GM19328 (cell line): ENCODE results near the gene CILP2.

Source experiments
- ATAC-seq: cut with Tn5 transposase; IDR thresholded peaks from one replicate; pipeline ENCODE4 v1.9.1; 2021; ENCODE audit warnings: mild to moderate bottlenecking, moderate library complexity; ENCODE audit not compliant: unreplicated experiment

The CILP2 gene

DNA sequence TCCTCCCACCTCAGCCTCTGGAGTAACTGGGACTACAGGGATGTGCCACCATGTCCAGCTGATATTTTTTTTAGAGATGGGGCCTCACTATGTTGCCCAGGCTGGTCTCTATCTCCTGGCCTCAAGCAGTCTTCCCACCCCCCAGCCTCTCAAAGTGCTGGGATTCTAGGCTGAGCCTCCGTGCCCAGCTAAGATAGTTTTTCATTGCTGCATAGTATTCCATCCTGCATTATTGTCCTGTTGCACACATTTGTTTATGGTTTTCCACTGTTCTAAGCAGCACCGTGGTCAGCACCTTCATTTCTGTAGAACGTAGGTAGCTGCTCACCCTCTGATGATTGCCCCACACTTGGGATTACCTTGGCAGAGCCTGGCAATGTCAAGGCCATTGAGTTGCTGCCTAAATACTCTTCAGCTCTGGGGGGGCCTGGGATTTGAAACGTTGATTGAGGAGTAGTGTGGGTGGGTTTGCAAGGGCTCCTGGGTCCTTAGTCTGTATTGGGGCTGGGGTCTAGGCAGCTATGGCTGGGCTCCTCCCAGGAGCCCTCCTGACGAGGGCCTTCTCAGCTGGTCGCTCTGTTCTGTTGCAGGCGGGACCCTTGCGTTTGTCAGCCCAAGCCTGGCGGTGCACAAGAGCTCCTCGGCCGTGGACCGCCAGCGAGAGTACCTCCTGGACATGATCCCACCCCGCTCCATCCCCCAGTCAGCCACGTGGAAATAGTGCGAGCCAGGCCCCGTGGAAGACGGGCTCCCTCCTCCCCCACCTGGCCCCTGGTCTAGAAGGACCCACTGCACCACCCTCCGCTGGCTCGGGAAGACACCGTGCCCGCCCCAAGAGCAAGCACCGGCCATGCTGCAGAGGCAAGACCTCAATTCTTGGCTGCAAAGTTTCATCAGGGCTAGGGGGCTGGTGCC lies 33.1 kb upstream of the CILP2 start:
- ATAC-seq: no peak

DNA sequence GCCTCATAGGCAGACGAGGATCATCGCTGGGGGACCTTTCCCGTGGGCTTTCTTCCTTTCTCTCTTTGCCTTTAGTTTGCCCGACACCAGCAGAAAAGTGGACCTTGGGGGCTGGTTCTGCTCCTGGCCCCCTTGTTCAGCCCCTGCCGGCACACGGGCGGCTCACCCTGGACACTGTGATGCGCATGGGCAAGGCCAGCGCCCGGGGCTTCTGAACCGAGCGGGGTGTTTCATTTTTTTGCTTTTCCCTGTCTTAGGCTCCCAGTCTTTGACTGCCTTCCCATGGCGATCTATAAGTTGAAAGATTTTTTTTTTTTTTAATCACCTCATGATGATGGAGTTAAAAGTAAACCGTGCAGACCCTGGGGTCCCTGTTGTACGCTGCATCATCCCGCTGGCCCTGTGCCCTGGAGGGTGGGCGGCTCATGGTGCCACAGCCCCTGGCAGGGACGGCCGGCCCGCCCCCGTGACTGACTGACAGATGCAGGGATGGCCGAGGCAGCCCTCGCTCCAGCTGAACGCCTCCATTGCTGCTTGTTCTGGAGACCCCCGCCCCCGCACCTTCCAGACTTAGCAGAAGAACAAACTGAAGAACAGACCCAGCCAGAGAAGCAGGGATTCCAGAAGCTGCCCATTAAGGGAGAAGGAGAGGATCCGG lies 32.3 kb upstream of the CILP2 start:
- no peak for ATAC-seq

DNA sequence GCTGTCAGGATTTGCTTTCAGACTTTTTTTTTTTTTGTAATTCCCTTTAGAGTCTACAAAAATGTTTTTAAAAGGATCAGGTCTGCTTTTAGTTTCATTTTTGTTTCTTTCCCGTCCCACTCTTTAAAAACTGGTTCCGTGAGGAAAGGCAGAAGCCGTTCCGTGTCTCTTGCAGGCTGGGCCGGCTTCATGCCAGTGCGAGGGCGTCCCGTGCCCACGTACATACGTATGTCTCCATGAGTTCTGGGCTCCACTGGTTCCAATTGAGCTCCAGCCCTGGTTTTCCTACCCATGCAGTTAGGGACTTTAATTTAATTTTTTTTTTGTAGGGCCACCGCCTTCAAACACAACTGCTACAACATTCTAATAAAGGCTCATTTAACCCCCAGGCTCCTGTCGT lies 31.5 kb upstream of the CILP2 start:
- no peak for ATAC-seq

GRCh38 chr19:19507354-19507753 lies 30.7 kb upstream of the CILP2 start:
- ATAC-seq: no peak

- ATAC-seq: no peak
Measured at GRCh38 chr19:19508217-19508616, 29.8 kb upstream of the CILP2 start.

DNA sequence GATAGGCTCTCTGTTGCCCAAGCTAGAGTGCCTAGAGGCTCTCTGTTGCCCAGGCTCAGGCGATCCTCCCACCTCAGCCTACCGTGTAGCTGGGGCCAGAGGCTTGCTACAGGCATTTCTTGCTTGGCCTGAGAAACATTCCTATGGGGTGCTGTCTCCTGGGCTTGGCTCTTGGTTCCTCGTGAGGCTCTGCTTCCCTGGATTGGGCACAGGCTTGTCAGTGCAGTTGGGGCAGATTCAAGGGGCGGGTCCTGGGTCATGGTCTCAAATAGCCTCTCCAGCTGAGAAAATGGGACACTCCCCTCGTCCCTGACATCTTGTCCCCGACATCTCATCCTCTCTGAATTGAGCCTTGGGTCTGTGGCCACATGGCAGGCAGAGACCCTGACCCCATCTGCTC lies 27.6 kb upstream of the CILP2 start:
- no peak for ATAC-seq

- no peak for ATAC-seq
Measured at GRCh38 chr19:19513682-19514081, 24.4 kb upstream of the CILP2 start.

- ATAC-seq: no peak
Measured at GRCh38 chr19:19514215-19514657, 23.8 kb upstream of the CILP2 start.

- ATAC-seq: no peak
Measured at GRCh38 chr19:19514881-19515641, 23.0 kb upstream of the CILP2 start, which contains the start of gene TSSK6. TSS of gene TSSK6 (minus strand) at chr19:19515548. CDS start at chr19:19515427, 121 bp downstream.

DNA sequence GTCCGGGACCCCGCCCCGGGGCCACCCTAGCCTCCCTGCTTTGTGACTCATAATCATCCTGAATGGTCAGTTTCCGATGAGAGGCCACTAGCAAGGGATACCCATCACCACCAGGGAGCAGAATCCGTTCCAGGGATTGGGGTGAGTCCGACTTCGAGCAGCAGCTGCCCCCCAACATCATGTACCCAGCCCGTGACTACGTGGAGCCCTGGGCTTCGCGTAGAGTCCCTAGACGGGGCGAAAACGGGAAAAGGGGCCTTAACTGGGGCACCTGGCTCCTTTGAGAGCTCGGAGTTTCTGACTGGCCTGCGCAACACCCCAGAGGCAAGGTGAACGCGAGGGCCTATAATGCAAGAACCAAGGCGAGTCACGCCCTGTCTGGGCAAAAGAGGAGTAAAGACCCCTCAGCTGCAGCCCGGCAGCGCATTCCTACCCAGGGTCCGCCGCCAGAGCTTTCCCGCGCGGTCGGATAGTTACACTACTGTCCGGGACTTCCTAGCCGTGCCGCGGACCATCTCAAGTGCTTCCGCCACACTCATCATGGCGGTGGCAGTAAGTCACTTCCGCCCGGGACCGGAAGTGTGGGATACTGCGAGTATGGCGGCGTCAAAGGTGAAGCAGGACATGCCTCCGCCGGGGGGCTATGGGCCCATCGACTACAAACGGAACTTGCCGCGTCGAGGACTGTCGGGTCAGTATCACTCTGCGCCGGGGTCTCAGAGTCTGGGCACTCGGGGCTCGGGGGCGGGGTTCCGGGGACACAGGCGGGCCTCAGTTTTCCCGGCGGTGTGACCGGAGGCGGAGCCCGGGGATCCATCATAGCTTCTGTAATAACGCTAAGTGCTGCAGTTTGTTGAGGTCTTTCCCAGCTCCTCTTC lies 22.2 kb upstream of the CILP2 start, which contains the start of gene NDUFA13:
NDUFA13 (plus strand) TSS at position 584 of the 878 bp plus-strand sequence; CDS start at position 598, 14 bp downstream.
- ATAC-seq: peak; percentile 86

DNA sequence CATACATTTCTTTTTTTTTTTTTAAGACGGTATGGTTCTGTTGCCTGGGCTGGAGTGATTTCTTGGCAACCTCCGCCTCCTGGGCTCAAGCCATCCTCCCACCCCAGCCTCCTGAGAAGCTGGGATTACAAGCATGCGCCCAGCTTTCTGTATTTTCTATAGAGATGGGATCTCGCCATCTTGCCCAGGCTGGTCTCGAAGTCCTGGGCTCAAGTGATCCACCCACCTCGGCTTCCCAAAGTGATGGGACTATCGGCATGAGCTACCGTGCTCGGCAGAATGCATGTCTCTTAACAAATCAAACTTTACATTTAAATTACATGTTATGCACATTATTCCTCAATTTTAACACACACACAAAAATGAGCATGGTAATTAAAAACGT lies 20.8 kb upstream of the CILP2 start:
- ATAC-seq: no peak

- ATAC-seq: no peak
Measured at GRCh38 chr19:19520989-19521388, 17.1 kb upstream of the CILP2 start.

DNA sequence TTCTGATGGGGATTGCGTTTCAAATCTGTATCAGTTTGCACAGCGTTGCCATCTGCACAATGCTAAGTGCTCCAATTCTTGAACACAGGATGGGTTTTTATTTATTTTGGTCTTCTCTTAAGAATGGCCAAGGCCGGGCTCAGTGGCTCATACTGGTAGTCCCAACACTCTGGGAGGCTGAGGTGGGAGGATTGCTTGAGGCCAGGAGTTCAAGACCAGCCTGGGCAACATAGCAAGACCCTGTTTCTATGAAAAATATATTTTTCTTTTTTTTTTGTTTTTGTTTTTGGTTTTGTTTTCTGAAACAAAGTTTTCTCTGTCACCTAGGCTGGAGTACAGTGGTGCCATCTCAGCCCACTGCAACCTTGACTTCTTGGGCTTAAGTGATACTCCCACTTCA lies 14.9 kb upstream of the CILP2 start:
- ATAC-seq: no peak

DNA sequence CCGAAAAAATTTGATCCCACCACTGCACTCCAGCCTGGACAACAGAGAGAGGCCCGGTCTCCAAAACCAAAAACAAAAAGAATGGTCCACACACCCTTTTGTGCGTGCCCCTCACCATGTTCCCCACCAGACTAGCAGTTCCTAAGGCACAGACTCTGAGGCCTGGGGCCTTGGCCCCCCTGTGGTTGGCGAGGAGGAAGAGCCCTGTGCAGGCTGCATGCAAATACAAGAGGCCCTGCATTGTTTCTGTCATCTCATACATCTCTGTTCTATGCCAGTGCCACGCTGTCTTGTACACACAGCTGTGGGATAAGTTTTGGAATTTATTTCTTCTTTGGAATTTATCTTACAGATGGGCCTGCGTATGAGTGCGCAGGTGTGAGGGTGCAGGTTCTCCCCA lies 14.0 kb upstream of the CILP2 start:
- peak; percentile 62 for ATAC-seq

- ATAC-seq: no peak
Measured at GRCh38 chr19:19525611-19526380, 12.3 kb upstream of the CILP2 start.

DNA sequence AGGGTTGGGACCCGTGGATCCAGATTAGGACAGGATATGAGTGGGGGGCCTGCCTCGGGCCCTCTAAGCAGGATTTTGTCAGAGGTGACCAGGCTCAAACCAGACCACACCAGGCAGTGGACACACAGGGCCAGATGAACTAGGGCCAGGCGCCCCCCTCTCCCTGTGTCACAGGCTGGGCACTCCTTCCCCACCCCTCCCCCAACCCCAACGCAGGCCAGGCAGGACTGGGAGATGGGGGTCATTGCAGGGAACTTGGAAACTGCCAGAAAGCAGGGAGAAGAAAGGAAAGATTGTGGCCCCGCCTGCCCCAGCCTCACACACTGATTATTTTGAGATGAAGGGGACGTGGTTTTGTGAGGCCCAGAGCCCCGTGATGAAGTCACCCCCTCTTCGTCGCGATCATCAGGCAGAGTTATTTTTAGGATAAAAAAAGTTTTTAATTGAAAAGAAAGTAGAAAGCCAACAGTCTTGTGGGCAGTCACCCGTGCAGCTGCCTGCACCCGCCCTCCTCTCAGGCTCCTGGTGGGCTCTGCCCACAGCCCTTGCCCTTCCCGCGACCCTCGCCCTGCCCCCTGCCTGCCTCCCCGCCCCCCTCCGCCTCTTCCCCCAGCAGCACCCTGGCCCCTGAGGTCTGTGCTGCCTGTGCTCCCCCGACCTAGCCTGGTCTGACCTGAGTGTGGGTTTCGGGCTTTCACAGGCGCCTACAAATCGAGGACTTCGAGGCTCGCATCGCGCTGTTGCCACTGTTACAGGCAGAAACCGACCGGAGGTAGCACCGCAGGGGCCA lies 11.3 kb upstream of the CILP2 start:
- no peak for ATAC-seq

GRCh38 chr19:19527371-19527656 lies 10.8 kb upstream of the CILP2 start:
- no peak for ATAC-seq

- no peak for ATAC-seq
Measured at GRCh38 chr19:19527674-19528625, 10.1 kb upstream of the CILP2 start.
